Measurements from ENCODE around the gene PNLIPRP3.

- no peak for TF ChIP-seq CREB5 (CRISPR knock-in tag; IDR thresholded peaks at IDR 0.05; ENCODE audit: low read depth)
- no peak for TF ChIP-seq PATZ1 (CRISPR knock-in tag; IDR thresholded peaks at IDR 0.05; ENCODE audit: borderline replicate concordance)
- no peak for TF ChIP-seq ESRRG (CRISPR knock-in tag; IDR thresholded peaks at IDR 0.05)
- no peak for TF ChIP-seq POU6F1 (CRISPR knock-in tag; IDR thresholded peaks at IDR 0.05; ENCODE audit: borderline replicate concordance, low read depth)
Observed at GRCh38 chr10:116486770-116487448, 59.3 kb downstream of the PNLIPRP3 start.

Data from SK-N-SH treated with all-trans-retinoic acid at 6 μM for 48 hours (cell line).